HepG2 (cell line): ENCODE data around the gene CARD9. TPM values are rescaled to one million over a fixed set of nuclear protein-coding genes. Genes with fewer than 3 reads are reported as not detected.

ENCODE experiments used
- ATAC-seq: fragments of 200-7000 bp; cut with Tn5 transposase; 3 replicates; pipeline ENCODE4 v1.9.1; 2020; ENCODE audit warnings: mild to moderate bottlenecking, moderate library complexity
- BruUV-seq: library from RNA; stranded (reverse); fragments of 400-500 nt; replicated peaks from 2 replicates; lab custom pipeline; 2021; lab: Mats Ljungman, UMichigan
- CTCF ChIA-PET: fragments of 300-600 bp; formaldehyde crosslinking; extraction: SDS; loops from one replicate; lab custom pipeline; 2021; ENCODE audit warnings: low total read pairs, inconsistent platforms, low intra/inter-chr PET ratio; lab: Yijun Ruan, JAX
- POLR2A ChIA-PET: fragments of 350-600 bp; sonication (Branson Sonifier 250); formaldehyde crosslinking; loops from one replicate; lab custom pipeline; 2020; ENCODE audit warnings: antibody characterized with exemption, inconsistent platforms; lab: Yijun Ruan, JAX
- DNase-seq: peaks from one replicate; pipeline ENCODE4 v3.0.0-alpha.2; 2015; ENCODE audit warnings: low spot score
- FAIRE-seq: peaks from 3 replicates; lab custom pipeline; 2011; peaks lifted over from hg19 to GRCh38; lab: Jason Lieb, UNC
- H2AFZ ChIP-seq: one replicate; pipeline ENCODE4 v1.6.1; 2011; ENCODE audit warnings: low read length, inconsistent platforms
- H3K27ac ChIP-seq: fragments of 300-600 bp; 3 replicates; pipeline ENCODE4 v1.8.0; 2011; ENCODE audit warnings: mixed run types, mild to moderate bottlenecking, mixed read lengths, low read length, inconsistent platforms; ENCODE audit not compliant: insufficient read depth; ENCODE audit errors: extremely low read length
- H3K27me3 ChIP-seq, 2 experiments: fragments of 200-600 bp in 1 of 2; 2 replicates in 1 of 2; 3 replicates in 1 of 2; pipeline versions ENCODE4 v1.6.0 to v1.8.0; 2011; ENCODE audit warnings: low read length in 2 of 2, mild to moderate bottlenecking in 2 of 2, moderate library complexity in 2 of 2, inconsistent platforms in 1 of 2; ENCODE audit not compliant: insufficient read depth in 2 of 2, control insufficient read depth in 1 of 2
- H3K36me3 ChIP-seq, 2 experiments: fragments of 200-600 bp in 1 of 2; replicated peaks in 1 of 2; 2 replicates in 1 of 2; 3 replicates in 1 of 2; pipeline versions ENCODE4 v1.5.1 to v1.8.0; 2011; ENCODE audit warnings: low read length in 2 of 2, inconsistent platforms in 1 of 2; ENCODE audit not compliant: insufficient read depth in 2 of 2, control insufficient read depth in 1 of 2
- H3K4me1 ChIP-seq: 2 replicates; pipeline ENCODE4 v1.5.1; 2012; ENCODE audit warnings: low read length, inconsistent platforms; ENCODE audit not compliant: insufficient read depth
- H3K4me2 ChIP-seq: 2 replicates; pipeline ENCODE4 v1.6.0; 2011; ENCODE audit warnings: low read depth, low read length, inconsistent platforms
- H3K4me3 ChIP-seq, 3 experiments: fragments of 200-600 bp in 1 of 3; sonication (generic), shearing (Covaris generic) in 1 of 3; replicated peaks in 1 of 3; 2 replicates each; pipeline ENCODE4 v1.5.1; 2011 to 2016; ENCODE audit warnings: low read length in 3 of 3, inconsistent platforms in 2 of 3, low read depth in 2 of 3, mild to moderate bottlenecking in 2 of 3, control low read depth in 1 of 3, mixed read lengths in 1 of 3; ENCODE audit not compliant: insufficient read depth in 1 of 3
- H3K79me2 ChIP-seq: one replicate; pipeline ENCODE4 v1.6.1; 2011; ENCODE audit warnings: low read length, inconsistent platforms; ENCODE audit not compliant: insufficient read depth
- H3K9ac ChIP-seq: 2 replicates; pipeline ENCODE4 v1.6.0; 2011; ENCODE audit warnings: mild to moderate bottlenecking, low read depth, low read length, inconsistent platforms; ENCODE audit not compliant: insufficient read depth
- H3K9me3 ChIP-seq: 2 replicates; pipeline ENCODE4 v1.5.1; 2012; ENCODE audit warnings: mild to moderate bottlenecking, low read length
- H4K20me1 ChIP-seq: 2 replicates; pipeline ENCODE4 v1.6.0; 2011; ENCODE audit warnings: inconsistent platforms, mild to moderate bottlenecking, low read length, moderate library complexity; ENCODE audit not compliant: insufficient read depth
- EEA1 ChIP-seq: sonication (generic); formaldehyde crosslinking; IDR thresholded peaks from 2 replicates; pipeline ENCODE4 v1.5.1; 2020; ENCODE audit warnings: mild to moderate bottlenecking, missing genetic modification reagents, borderline replicate concordance
- EP300 ChIP-seq, 3 experiments: sonication (generic) in 1 of 3; formaldehyde crosslinking in 1 of 3; IDR thresholded peaks; 2 replicates each; pipeline versions ENCODE4 v1.5.1 to v1.6.1; 2011 to 2020; ENCODE audit warnings: low read depth in 2 of 3, low read length in 2 of 3, borderline replicate concordance in 1 of 3, improper control_type of control experiment in 1 of 3, mild to moderate bottlenecking in 1 of 3, missing genetic modification reagents in 1 of 3, moderate library complexity in 1 of 3
- ISL2 ChIP-seq: sonication (generic); formaldehyde crosslinking; IDR thresholded peaks from 2 replicates; pipeline ENCODE4 v1.5.0; 2020; ENCODE audit warnings: missing genetic modification reagents
- KIAA2018 ChIP-seq: sonication (generic); formaldehyde crosslinking; IDR thresholded peaks from 2 replicates; pipeline ENCODE4 v1.5.0; 2020; ENCODE audit warnings: mild to moderate bottlenecking, missing genetic modification reagents, borderline replicate concordance
- PBX3 ChIP-seq: sonication (generic); formaldehyde crosslinking; IDR thresholded peaks from 2 replicates; pipeline ENCODE4 v1.8.1; 2023; ENCODE audit warnings: missing genetic modification reagents, inconsistent platforms, borderline replicate concordance
- TMF1 ChIP-seq: sonication (generic); formaldehyde crosslinking; IDR thresholded peaks from 2 replicates; pipeline ENCODE4 v1.8.1; 2022; ENCODE audit warnings: low read depth, missing genetic modification reagents
- TP53 ChIP-seq: sonication (generic); formaldehyde crosslinking; conservative IDR thresholded peaks from 2 replicates; pipeline ENCODE4 v1.4.0; 2020; ENCODE audit warnings: missing genetic modification reagents
- ZBTB21 ChIP-seq: sonication (generic); formaldehyde crosslinking; IDR thresholded peaks from 2 replicates; pipeline ENCODE4 v1.4.0; 2020; ENCODE audit warnings: missing genetic modification reagents
- ZNF383 ChIP-seq: sonication (generic); formaldehyde crosslinking; IDR thresholded peaks from 2 replicates; pipeline ENCODE4 v1.4.0; 2020; ENCODE audit warnings: missing genetic modification reagents, mild to moderate bottlenecking, borderline replicate concordance
- ZNF460 ChIP-seq: sonication (generic); formaldehyde crosslinking; IDR thresholded peaks from 2 replicates; pipeline ENCODE4 v1.5.1; 2020; ENCODE audit warnings: missing genetic modification reagents, mild to moderate bottlenecking, borderline replicate concordance
- ZNF790 ChIP-seq: sonication (generic); formaldehyde crosslinking; IDR thresholded peaks from 2 replicates; pipeline ENCODE4 v1.8.0; 2022; ENCODE audit warnings: missing genetic modification reagents, mild to moderate bottlenecking, borderline replicate concordance
- WGBS: methylation state at CpG from one replicate; pipeline ENCODE4 v1.1.6; 2017; ENCODE audit warnings: low lambda C conversion rate; 5-methylcytosine and 5-hydroxymethylcytosine counted together
- in situ Hi-C: cut with HindIII; loops from 2 replicates; pipeline ENCODE4 v1.10.0; 2017; ENCODE audit warnings: low pct_unique_long_range_greater_than_20kb; ENCODE audit not compliant: extremely low pct_ligation_motif_present
- intact Hi-C: fragments of 100-400 bp; cut with micrococcal nuclease; formaldehyde crosslinking; loops from one replicate; pipeline ENCODE4 v1.10.0; 2022; ENCODE audit not compliant: unreplicated experiment
- polyA plus RNA-seq, 8 experiments: library from polyadenylated mRNA; depleted of rRNA in 3 of 8; stranded (reverse) in 7 of 8; unstranded in 1 of 8; fragments of >200 nt; fragmentation: Illumina TruSeq in 4 of 8; extraction: Trizol in 4 of 8; gene quantifications; 2 replicates each; pipeline versions ENCODE4 v1.2.1 to v1.2.3, GENCODE V29; 2011 to 2016; ENCODE audit warnings: low read depth in 4 of 8, missing spikeins in 1 of 8, mixed read lengths in 1 of 8; ENCODE audit not compliant: insufficient read depth in 1 of 8
- total RNA-seq, 5 experiments: library from RNA; depleted of rRNA; stranded (reverse); fragments of >200 nt; fragmentation: Illumina TruSeq; extraction: Trizol; gene quantifications; 2 replicates each; pipeline ENCODE4 v1.2.3, GENCODE V29; 2016; ENCODE audit warnings: low read depth in 1 of 5
- TF ChIP-seq, protein P1 (sequence below): sonication (generic); formaldehyde crosslinking; IDR thresholded peaks from 2 replicates; pipeline ENCODE4 v1.4.0; 2020; ENCODE audit warnings: missing genetic modification reagents

Gene CARD9
- total and polyA plus RNA-seq, 2 of the 13 experiments (the other 11 are each of a cell fraction or from before 2014, with no cell fraction given): 3.3 to 7.4 TPM

GRCh38 chr9:136331030-136331429, 42.4 kb downstream of the CARD9 start:
- CTCF ChIA-PET: no interaction called here
- H3K27me3 ChIP-seq: peaks cover 19 to 61% of the 10 kb centered on the region in 2 experiments; a peak in 4 of 5 replicates
- no peak for TF ChIP-seq ISL2 (CRISPR knock-in tag)
- no peak for TF ChIP-seq EP300 (IDR thresholded peaks at IDR 0.05; ENCODE audit: low read depth in 2 of 2, low read length in 2 of 2)
- TF ChIP-seq EP300 (CRISPR knock-in tag; IDR thresholded peaks at IDR 0.05; ENCODE audit: borderline replicate concordance): no peak
- no peak for TF ChIP-seq ZNF790
- TF ChIP-seq TMF1 (CRISPR knock-in tag): no peak
- no peak for TF ChIP-seq ZBTB21
- no peak for TF ChIP-seq PBX3 (CRISPR knock-in tag)
- no peak for TF ChIP-seq TP53 (CRISPR knock-in tag)
- TF ChIP-seq, protein P1, sequence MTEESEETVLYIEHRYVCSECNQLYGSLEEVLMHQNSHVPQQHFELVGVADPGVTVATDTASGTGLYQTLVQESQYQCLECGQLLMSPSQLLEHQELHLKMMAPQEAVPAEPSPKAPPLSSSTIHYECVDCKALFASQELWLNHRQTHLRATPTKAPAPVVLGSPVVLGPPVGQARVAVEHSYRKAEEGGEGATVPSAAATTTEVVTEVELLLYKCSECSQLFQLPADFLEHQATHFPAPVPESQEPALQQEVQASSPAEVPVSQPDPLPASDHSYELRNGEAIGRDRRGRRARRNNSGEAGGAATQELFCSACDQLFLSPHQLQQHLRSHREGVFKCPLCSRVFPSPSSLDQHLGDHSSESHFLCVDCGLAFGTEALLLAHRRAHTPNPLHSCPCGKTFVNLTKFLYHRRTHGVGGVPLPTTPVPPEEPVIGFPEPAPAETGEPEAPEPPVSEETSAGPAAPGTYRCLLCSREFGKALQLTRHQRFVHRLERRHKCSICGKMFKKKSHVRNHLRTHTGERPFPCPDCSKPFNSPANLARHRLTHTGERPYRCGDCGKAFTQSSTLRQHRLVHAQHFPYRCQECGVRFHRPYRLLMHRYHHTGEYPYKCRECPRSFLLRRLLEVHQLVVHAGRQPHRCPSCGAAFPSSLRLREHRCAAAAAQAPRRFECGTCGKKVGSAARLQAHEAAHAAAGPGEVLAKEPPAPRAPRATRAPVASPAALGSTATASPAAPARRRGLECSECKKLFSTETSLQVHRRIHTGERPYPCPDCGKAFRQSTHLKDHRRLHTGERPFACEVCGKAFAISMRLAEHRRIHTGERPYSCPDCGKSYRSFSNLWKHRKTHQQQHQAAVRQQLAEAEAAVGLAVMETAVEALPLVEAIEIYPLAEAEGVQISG (CRISPR knock-in tag): no peak
- no peak for TF ChIP-seq KIAA2018
- TF ChIP-seq ZNF383 (CRISPR knock-in tag): no peak
- TF ChIP-seq ZNF460: no peak
- TF ChIP-seq EEA1 (CRISPR knock-in tag): no peak

More at GRCh38 chr9:136331030-136331429, 42.4 kb downstream of the CARD9 start:
- Histone ChIP-seq H4K20me1 (no peaks in the 10 kb centered on the region), H3K27ac (no peak overlapping the region), H2AFZ (no peak overlapping the region), H3K4me3 (no peak overlapping the region), H3K9me3 (no peaks in the 10 kb centered on the region), H3K36me3 (no peaks in the 10 kb centered on the region), H3K4me1 (peaks cover 43% of the 10 kb centered on the region), H3K4me2 (no peak overlapping the region), H3K79me2 (no peaks in the 10 kb centered on the region), H3K9ac (no peak overlapping the region)
- FAIRE-seq (no peak), DNase-seq (no peak), ATAC-seq (no peak)
- intact Hi-C loops (no loop called here), in situ Hi-C loops (loop anchor here (25.0 kb wide), 1 partner anchor 306 kb away; no protein-coding TSS in a partner anchor)
- POLR2A ChIA-PET: no interaction called here
- no TSS peak for BruUV-seq
- 25% methylated on average over 9 of the region's 15 CpGs for WGBS
